Fibroblast of gingiva (primary cell): ENCODE data around the gene NAA50.

Experiments used
- DNase-seq: peaks from one replicate; pipeline ENCODE4 v3.0.0-alpha.2; 2011; ENCODE audit warnings: low read depth

Gene NAA50

GRCh38 chr3:113741620-113742019, 4.4 kb downstream of the NAA50 start:
- no peak for DNase-seq

- DNase-seq = peak; percentile 44
These were observed 5.0 kb downstream of the NAA50 start for GRCh38 chr3:113741086-113741485.

GRCh38 chr3:113736548-113737089, 9.4 kb downstream of the NAA50 start:
- peak; percentile 67 for DNase-seq

DNA sequence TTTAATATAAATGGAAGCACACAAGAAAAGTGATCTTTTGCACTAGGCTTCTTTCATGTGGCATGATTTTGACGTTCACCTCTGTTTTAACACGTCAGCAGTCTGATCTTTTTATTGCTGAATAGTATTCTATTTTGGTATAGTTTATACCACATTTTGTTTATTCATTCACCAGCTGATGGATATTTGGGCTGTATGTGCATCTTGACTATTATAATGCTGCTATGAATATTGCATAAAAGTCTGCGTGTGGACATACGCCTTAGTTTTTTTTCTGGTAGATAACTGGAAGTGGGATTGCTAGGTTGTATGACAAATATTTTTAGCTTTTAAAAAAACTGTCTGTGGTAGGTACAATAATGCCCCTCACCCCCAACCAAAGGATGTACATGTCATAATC, 14.4 kb downstream of the NAA50 start:
- DNase-seq = no peak

DNA sequence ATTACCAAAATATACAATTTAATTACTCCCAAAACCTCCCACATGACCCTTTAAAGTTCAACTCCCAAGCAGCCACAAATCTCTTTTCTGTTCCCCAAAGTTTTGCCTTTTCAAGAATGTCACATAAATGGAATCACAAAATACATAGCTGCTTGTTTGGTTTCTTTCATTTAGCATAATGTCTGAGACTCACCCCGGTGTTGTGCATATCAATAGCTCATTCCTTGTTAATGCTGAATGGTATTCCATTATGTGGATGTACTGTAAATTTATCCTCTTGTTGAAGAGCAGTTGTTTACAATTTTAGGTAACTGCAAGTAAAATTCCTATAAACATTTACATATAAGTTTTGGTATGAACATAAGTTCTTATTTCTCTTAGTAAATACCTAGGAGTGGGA, 15.5 kb downstream of the NAA50 start:
- DNase-seq = no peak

DNA sequence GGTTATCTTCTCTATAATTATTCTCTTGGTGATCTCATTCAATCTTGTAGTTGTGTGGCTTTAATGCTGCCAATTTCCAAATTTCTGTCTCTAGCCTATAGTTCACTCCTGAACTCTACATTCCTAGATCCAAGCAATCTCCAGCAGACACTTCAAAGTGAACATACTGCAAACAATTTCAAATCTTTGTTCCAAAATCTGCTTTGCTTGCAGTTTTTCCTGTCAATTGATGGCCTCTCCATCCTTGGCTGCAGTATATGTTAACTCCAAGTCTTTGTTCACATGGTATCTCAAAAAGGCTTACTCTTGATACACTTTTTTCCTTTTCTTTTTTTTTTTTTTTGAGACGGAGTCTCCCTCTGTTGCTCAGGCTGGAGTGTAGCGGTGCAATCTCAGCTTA, 17.4 kb downstream of the NAA50 start:
- DNase-seq = no peak

- DNase-seq = no peak
These were observed 24.4 kb downstream of the NAA50 start for GRCh38 chr3:113721636-113722035.

- DNase-seq = no peak
These were observed 26.3 kb downstream of the NAA50 start for GRCh38 chr3:113719758-113720157.

- DNase-seq = no peak
These were observed 26.8 kb downstream of the NAA50 start for GRCh38 chr3:113719294-113719693.

DNA sequence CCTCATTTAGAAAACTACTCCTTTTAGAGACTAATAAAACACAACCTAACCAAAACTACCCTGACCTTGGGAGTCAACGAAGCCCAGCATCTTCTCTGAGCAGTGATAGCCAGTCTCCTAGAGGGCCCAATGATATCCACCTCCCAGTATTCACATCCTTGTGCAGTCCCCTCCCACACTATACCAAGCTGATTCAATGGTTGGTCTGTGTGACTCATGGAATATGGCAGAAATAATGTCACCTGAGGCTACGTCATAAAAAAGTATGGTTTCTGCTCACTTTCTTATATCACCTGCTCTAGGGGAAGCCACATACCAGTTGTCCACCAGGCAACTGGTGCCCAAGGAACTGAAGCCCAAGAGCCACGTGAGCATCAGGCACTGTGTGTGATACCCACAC, 28.2 kb downstream of the NAA50 start:
- no peak for DNase-seq

GRCh38 chr3:113717308-113717707, 28.7 kb downstream of the NAA50 start:
- peak; percentile 50 for DNase-seq

GRCh38 chr3:113714702-113715101, 31.3 kb downstream of the NAA50 start:
- DNase-seq = peak; percentile 74

DNA sequence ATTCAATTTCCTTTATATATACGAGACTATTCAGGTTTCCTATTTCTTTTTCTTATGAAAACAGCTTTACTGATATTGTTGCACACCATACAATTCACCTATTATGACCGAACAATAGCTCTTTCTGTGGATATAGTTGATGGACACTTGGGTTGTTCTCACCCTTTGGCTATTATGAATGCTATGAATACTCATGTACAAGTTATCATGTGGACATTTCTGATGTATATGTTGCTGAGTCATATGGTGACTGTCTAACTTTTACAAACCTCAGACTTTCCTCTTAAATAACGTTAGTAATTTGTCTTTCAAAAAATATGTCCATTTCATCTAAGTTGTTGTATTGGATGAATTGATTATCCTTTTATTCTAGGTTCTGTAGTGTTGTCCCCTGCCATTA, 33.9 kb downstream of the NAA50 start:
- no peak for DNase-seq

DNA sequence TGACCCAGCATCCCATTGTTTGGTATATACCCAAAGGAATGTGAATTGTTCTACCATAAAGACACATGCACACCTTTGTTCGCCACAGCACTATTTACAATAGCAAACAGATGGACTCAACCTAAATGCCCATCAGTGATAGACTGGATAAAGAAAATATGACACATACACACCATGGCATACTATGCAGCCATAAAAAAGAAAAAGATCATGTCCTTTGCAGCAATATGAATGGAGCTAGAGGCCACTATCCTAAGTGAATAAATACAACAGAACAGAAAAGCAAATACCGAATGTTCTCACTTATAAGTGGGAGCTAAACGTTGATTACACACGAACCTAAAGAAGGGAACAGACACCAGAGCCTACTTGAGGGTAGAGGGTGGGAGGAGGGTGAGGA, 38.2 kb downstream of the NAA50 start:
- DNase-seq = no peak

GRCh38 chr3:113698956-113699355, 47.1 kb downstream of the NAA50 start:
- peak; percentile 22 for DNase-seq

DNA sequence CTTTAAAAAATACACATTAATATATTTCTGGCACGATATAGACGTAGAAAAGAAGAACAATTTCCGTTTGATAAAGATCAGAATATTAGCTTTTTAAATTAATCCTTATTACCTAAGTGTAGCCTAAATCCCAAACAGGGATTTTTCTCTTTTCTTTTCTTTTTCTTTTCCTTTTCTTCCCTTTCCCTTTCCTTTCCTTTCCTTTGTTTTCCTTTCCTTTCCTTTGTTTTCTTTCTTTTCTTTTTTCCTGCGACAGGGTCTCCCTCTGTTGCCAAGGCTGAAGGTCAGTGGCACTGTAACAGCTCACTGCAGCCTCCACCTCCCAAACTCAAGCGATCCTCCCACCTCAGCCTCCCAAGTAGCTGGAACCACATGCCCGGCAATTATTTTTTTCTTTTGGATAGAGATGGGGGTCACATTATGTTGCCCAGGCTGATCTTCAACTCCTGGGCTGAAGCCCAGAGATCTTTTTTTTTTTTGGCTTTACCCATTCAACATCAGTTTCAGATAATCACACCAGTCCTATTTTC, 47.8 kb downstream of the NAA50 start:
- no peak for DNase-seq

DNA sequence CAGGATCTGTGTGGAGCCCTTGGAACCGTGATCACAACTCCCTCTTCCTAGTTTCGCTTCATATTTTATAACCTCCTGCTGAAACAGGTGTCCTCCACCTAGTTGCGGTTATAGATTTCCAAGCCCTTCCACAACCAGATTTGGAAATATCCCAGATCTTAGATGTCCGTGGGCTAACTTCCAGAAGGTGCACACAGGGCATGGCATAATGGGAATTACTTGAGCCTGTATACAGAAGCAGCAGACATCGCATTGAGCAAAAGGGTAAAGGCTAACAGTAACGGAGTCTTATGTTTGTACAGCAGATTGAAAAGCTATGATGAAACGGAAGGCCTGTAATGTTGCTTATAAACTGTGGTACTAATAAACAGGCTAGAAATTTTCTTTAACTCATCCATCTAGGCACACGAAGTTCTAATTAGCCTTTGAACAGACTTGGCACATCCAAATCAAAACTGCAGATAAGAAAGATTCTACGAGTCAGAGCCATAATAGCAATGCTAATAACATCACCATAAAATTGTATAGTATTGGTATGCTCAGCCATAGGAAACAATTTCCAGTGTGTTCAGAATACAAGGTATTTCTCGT, 48.5 kb downstream of the NAA50 start:
- DNase-seq = peak; percentile 46

GRCh38 chr3:113696658-113697499, 49.2 kb downstream of the NAA50 start:
- DNase-seq = peak; percentile 99

DNA sequence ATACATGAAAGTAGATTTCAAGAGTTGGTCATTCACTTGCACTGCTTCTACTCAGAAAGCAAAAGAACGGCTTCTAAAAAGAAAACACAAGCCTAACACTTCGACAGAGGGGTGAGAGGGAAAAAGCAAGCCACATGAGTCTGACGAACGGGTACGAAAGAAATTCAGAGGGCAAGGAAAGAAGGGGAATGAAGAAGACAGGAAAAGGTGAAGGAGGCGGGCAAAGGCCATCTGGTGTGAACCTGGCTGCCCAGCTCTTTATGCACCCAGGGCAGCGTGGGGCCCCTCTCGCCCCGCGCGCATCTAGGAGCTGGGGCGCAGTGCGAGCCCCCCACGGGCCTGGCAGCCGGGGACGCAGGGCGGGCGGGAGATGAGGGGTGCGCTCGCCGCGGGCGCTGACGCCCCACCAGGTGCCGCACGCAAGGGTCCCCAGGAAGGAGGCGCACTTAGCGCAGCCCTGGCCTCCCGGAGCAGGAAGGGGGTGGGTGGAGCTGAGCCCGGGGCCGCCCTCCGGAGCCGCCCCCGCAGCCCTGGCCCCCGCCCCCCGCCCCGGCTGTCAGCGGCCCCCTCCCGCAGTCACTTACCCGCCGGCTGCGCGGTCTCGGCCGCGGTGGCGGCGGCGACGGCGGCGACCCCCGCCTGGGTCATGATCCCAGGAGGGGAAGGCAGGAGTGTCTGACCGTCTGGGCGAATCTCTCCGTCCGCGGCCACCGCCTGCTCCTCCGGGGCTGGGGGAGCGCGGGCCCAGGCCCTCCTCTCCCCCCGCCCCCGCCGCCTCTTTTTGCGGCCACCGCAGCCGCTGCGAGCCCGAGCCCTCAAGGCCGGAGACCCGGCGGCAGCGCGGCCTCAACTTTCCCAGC, 50.0 kb downstream of the NAA50 start, which contains the start of gene USF3:
Gene USF3, minus strand, starts transcription at position 857 of the 860 bp plus-strand sequence. CDS start 21,764 bp downstream, outside the sequence.
- peak; percentile 59 for DNase-seq

- DNase-seq = no peak
These were observed 50.6 kb downstream of the NAA50 start for GRCh38 chr3:113695431-113695785.

DNA sequence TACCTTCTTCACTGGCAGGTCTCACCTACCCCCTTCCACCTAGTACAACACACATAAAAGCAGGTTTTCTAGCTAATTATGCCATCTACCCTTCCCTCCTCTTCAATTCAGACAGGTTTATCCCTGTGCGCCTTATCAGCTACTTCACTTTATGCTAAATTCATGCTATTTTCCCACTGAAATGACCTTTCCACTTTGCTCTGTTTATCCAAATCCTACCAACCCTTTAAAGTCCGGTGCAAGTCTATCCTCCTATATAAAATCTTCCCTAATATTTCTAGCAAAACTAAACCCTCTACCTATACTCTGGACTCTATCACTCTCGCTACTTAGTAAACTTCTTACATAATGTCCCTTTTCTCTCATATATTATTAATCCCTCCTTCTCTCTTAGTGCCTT, 55.6 kb downstream of the NAA50 start:
- no peak for DNase-seq
